Duodenal mucosa (tissue), 2 donors: ENCODE measurements around the gene PCED1B.

Experiments used
- H3K27ac ChIP-seq: one replicate; pipeline ENCODE4 v1.7.0; 2013; ENCODE audit warnings: low read depth, low read length
- H3K27me3 ChIP-seq, 2 donors: one replicate each; pipeline ENCODE4 v1.7.0; 2013; ENCODE audit warnings: low read length in 2 of 2, control low read depth in 1 of 2; ENCODE audit not compliant: insufficient read depth in 2 of 2, control insufficient read depth in 1 of 2
- H3K36me3 ChIP-seq, 2 donors: one replicate each; pipeline ENCODE4 v1.7.0; 2013; ENCODE audit warnings: low read length in 2 of 2, control low read depth in 1 of 2; ENCODE audit not compliant: insufficient read depth in 2 of 2, control insufficient read depth in 1 of 2
- H3K4me1 ChIP-seq, 2 donors: one replicate each; pipeline ENCODE4 v1.7.0; 2013; ENCODE audit warnings: low read length in 2 of 2, control low read depth in 1 of 2; ENCODE audit not compliant: insufficient read depth in 2 of 2, control insufficient read depth in 1 of 2
- H3K4me3 ChIP-seq, 2 donors: one replicate each; pipeline ENCODE4 v1.7.0; 2013; ENCODE audit warnings: low read length in 2 of 2, low read depth in 1 of 2
- H3K9ac ChIP-seq, 2 donors: one replicate each; pipeline ENCODE4 v1.7.0; 2013; ENCODE audit warnings: low read length in 2 of 2, low read depth in 1 of 2
- H3K9me3 ChIP-seq, 2 donors: one replicate each; pipeline ENCODE4 v1.7.0; 2013; ENCODE audit warnings: low read length in 2 of 2, control low read depth in 1 of 2; ENCODE audit not compliant: control insufficient read depth in 1 of 2

Gene PCED1B

GRCh38 chr12:47079468-47079980 lies at the start of gene PCED1B, which contains the start of gene AMIGO2:
TSS of gene PCED1B (plus strand) at chr12:47079621. CDS start at chr12:47235064, 155,443 bp downstream.
TSS of gene AMIGO2 (minus strand) at chr12:47079959. CDS start at chr12:47079002, 957 bp downstream.
- H3K4me1 ChIP-seq: peaks cover 7 to 8% of the 10 kb centered on the region in 2 donors
- H3K27ac ChIP-seq: peak within 1 kb of the TSS; percentile 74
- H3K9ac ChIP-seq: peak within 1 kb of the TSS; percentile 78 to 79

GRCh38 chr12:47029903-47030302 lies 49.5 kb upstream of the PCED1B start:
- Histone ChIP-seq H3K36me3 (no peaks in the 10 kb centered on the region), H3K4me3 (no peak overlapping the region), H3K27me3 (no peaks in the 10 kb centered on the region), H3K27ac (no peak overlapping the region), H3K9me3 (no peaks in the 10 kb centered on the region), H3K4me1 (no peaks in the 10 kb centered on the region), H3K9ac (no peak overlapping the region)

More at GRCh38 chr12:47079468-47079980, at the start of gene PCED1B, which contains the start of gene AMIGO2:
- Histone ChIP-seq H3K36me3 (no peaks in the 10 kb centered on the region), H3K9me3 (no peaks in the 10 kb centered on the region), H3K4me3 (peak within 1 kb of the TSS; percentile 78 to 80), H3K27me3 (peaks cover 10 to 17% of the 10 kb centered on the region in 2 donors)

GRCh38 chr12:47032644-47033043 lies 46.8 kb upstream of the PCED1B start:
- Histone ChIP-seq H3K27ac (no peak overlapping the region), H3K9ac (no peak overlapping the region), H3K4me3 (no peak overlapping the region), H3K36me3 (no peaks in the 10 kb centered on the region), H3K27me3 (no peaks in the 10 kb centered on the region), H3K9me3 (no peaks in the 10 kb centered on the region), H3K4me1 (no peaks in the 10 kb centered on the region)

GRCh38 chr12:47033081-47033480 lies 46.3 kb upstream of the PCED1B start:
- no peak overlapping the region for H3K9ac ChIP-seq

GRCh38 chr12:47033789-47034555 lies 45.4 kb upstream of the PCED1B start:
- H3K9ac ChIP-seq: no peak overlapping the region
- H3K4me3 ChIP-seq: no peak overlapping the region
- no peak overlapping the region for H3K27ac ChIP-seq
- H3K9me3 ChIP-seq: no peaks in the 10 kb centered on the region
- H3K36me3 ChIP-seq: no peaks in the 10 kb centered on the region
- no peaks in the 10 kb centered on the region for H3K27me3 ChIP-seq
- H3K4me1 ChIP-seq: no peaks in the 10 kb centered on the region

More at GRCh38 chr12:47033081-47033480, 46.3 kb upstream of the PCED1B start:
- Histone ChIP-seq H3K4me1 (no peaks in the 10 kb centered on the region), H3K27ac (no peak overlapping the region), H3K27me3 (no peaks in the 10 kb centered on the region), H3K9me3 (no peaks in the 10 kb centered on the region), H3K36me3 (no peaks in the 10 kb centered on the region), H3K4me3 (no peak overlapping the region)

- H3K4me1 ChIP-seq: no peaks in the 10 kb centered on the region
- no peaks in the 10 kb centered on the region for H3K9me3 ChIP-seq
- no peaks in the 10 kb centered on the region for H3K36me3 ChIP-seq
- H3K27me3 ChIP-seq: no peaks in the 10 kb centered on the region
- no peak overlapping the region for H3K27ac ChIP-seq
- H3K4me3 ChIP-seq: no peak overlapping the region
- H3K9ac ChIP-seq: no peak overlapping the region
Observed at GRCh38 chr12:47034661-47035060, 44.8 kb upstream of the PCED1B start.

- Histone ChIP-seq H3K27me3 (no peaks in the 10 kb centered on the region), H3K4me3 (no peak overlapping the region), H3K9me3 (no peaks in the 10 kb centered on the region), H3K9ac (no peak overlapping the region), H3K27ac (no peak overlapping the region), H3K4me1 (no peaks in the 10 kb centered on the region), H3K36me3 (no peaks in the 10 kb centered on the region)
Observed at GRCh38 chr12:47035484-47035883, 43.9 kb upstream of the PCED1B start.

GRCh38 chr12:47038270-47038748 lies 41.1 kb upstream of the PCED1B start:
- H3K9me3 ChIP-seq: no peaks in the 10 kb centered on the region
- no peak overlapping the region for H3K27ac ChIP-seq

GRCh38 chr12:47039079-47039478 lies 40.3 kb upstream of the PCED1B start:
- no peak overlapping the region for H3K27ac ChIP-seq

More at GRCh38 chr12:47038270-47038748, 41.1 kb upstream of the PCED1B start:
- Histone ChIP-seq H3K4me3 (no peak overlapping the region), H3K27me3 (no peaks in the 10 kb centered on the region), H3K4me1 (no peaks in the 10 kb centered on the region), H3K9ac (no peak overlapping the region), H3K36me3 (no peaks in the 10 kb centered on the region)

GRCh38 chr12:47039756-47040155 lies 39.7 kb upstream of the PCED1B start:
- no peaks in the 10 kb centered on the region for H3K36me3 ChIP-seq
- H3K9ac ChIP-seq: no peak overlapping the region
- no peak overlapping the region for H3K27ac ChIP-seq
- no peaks in the 10 kb centered on the region for H3K27me3 ChIP-seq
- no peak overlapping the region for H3K4me3 ChIP-seq
- H3K4me1 ChIP-seq: no peaks in the 10 kb centered on the region
- no peaks in the 10 kb centered on the region for H3K9me3 ChIP-seq

More at GRCh38 chr12:47039079-47039478, 40.3 kb upstream of the PCED1B start:
- Histone ChIP-seq H3K9me3 (no peaks in the 10 kb centered on the region), H3K27me3 (no peaks in the 10 kb centered on the region), H3K4me1 (no peaks in the 10 kb centered on the region), H3K4me3 (no peak overlapping the region), H3K9ac (no peak overlapping the region), H3K36me3 (no peaks in the 10 kb centered on the region)
